Eye (tissue), 1 donor: ENCODE data around the gene NLE1.
"Not testable (repeated sequence)": the region's sequence is repeated elsewhere in the genome, so short reads cannot be mapped to it uniquely, and the experiment has no call there.

Experiments
- DNase-seq: peaks from one replicate; pipeline ENCODE4 v3.0.0-alpha.2; 2015

Gene NLE1

DNA sequence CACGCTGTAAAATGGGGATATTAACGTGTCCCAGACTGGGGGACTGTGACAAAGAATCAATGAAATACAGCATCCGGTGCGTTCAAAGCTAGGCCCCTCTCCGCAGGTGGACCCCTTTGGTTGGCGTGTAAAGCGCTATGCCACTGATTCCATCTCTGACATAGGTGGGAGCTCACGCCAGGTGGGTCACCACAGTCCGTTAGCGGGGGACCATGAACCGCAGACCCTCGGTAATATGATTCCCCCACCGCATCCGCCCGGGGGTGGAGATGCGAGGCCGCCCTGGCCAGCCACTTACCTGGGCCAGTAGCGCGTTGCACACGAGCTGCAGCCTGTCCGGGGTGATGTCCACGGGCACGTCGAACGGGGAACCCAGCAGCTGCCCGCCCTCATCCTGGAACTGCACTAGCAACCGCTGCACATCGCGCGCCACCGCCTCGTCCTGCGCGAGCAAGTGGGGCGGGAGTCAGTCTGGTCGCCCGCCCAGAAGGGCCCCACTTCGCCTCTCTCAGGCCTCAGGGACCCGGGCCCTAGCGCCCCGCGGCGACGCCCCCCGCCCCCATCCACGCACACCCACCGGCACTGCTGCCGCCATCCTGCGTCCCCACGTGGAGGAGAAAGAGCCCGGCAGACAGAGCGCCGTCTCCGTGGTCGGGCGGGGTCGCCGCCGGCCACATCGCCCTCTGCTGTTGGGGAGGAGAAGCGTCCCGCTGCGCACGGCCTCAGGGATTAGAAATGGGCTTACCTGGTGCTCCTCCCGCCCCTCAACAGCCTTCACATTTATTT, at the start of gene NLE1:
NLE1 (minus strand) TSS at position 623 of the 786 bp plus-strand sequence; CDS start at position 595, 28 bp downstream.
- DNase-seq = peak; percentile 87

DNA sequence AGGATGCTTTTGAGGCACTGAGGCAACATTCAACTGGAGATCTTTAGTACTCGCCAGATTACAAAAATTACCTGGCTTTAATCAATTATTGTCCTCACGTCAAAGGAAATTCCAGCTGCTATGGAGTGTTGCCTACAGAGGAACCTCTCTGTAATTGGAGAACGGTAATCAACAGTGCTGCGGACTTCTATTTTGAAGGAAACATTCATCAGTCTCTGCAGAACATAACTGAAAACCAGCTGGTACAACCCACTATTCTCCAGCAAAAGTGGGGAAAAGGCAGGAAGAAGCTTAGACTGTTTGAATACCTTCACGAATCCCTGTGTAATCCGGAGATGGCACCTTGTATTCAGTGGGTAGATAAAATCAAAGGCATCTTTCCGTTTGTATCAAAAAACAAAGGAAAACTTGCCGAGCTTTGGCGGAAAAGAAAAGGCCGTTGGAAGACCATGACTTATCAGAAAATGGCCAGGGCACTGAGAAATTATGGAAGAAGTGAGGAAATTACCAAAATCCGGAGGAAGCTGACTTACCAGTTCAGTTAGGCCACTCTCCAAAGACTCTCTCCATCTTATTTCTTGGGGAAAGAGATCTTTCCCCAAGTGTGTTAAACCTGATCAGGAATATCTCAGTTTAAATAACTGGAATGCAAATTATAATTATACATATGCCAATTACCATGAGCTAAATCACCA, 49.0 kb upstream of the NLE1 start:
- no peak for DNase-seq

- no peak for DNase-seq
Measured at GRCh38 chr17:35189291-35189690, 47.2 kb upstream of the NLE1 start.

GRCh38 chr17:35188111-35188510, 46.0 kb upstream of the NLE1 start:
- no peak for DNase-seq

GRCh38 chr17:35187481-35187880, 45.4 kb upstream of the NLE1 start:
- DNase-seq = no peak

- no peak for DNase-seq
Measured at GRCh38 chr17:35185849-35186248, 43.7 kb upstream of the NLE1 start.

- no peak for DNase-seq
Measured at GRCh38 chr17:35184274-35184673, 42.2 kb upstream of the NLE1 start.

DNA sequence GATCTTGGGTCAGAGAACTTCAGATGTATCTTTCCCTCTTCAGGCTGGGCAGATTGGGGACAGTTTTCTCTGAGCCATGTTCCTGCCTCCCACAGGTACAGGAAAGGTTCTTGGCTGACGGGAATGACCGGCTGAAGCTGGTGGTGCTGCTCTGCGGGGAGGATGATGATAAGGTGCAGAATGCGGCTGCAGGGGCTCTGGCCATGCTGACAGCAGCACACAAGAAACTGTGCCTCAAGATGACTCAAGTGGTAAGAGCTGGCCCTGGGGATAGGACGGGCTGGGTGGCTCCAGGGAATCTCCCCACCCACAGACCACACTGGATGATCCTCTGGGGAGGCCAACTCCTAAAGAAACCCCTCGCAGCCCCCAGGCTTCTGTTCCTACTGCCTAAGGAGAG, 41.2 kb upstream of the NLE1 start:
- no peak for DNase-seq

GRCh38 chr17:35179379-35179778, 37.3 kb upstream of the NLE1 start:
- not testable (repeated sequence) for DNase-seq

- no peak for DNase-seq
Measured at GRCh38 chr17:35176897-35177296, 34.8 kb upstream of the NLE1 start.

DNA sequence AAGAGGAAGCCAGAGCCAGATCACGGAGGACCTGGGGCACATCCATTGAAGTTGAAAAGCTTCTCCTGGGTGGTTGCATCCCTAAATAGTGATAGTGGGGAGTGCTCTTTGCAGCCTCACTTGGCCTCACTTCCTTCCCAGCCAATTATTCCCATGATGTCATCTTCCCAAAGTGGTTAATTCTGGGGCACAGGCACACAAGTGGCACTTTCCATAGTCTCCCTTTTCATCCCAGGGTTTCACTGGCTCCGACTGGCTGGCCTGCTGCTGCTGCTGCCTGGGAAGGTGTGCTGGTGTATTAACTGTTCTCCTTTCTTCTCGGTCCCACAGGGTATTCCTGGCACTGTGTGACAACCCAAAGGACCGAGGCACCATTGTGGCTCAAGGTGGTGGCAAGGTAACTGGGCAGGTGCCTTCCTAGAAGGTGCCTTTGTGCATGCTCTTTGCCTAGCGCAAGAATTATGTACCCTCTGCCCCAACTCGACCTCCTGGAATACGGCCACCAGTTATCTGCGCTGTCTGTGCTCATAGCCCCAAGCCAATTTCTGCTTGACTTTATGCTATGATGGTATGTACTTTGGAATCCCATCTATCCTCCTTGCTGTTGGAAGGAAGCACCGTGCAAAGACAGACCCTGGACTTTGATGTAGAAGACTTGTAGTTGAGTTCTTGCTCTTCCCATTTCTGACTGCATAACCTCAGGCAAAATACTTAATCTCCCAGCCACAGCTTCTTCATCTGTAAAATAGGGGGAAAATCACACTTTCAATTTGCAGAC, 33.7 kb upstream of the NLE1 start:
- DNase-seq = no peak

GRCh38 chr17:35174835-35175334, 32.8 kb upstream of the NLE1 start:
- no peak for DNase-seq

- not testable (repeated sequence) for DNase-seq
Measured at GRCh38 chr17:35172321-35172720, 30.2 kb upstream of the NLE1 start.

- no peak for DNase-seq
Measured at GRCh38 chr17:35171834-35172233, 29.7 kb upstream of the NLE1 start.

GRCh38 chr17:35170968-35171771, 29.1 kb upstream of the NLE1 start:
- peak; percentile 21 for DNase-seq

GRCh38 chr17:35169835-35170363, 27.8 kb upstream of the NLE1 start:
- DNase-seq = no peak

DNA sequence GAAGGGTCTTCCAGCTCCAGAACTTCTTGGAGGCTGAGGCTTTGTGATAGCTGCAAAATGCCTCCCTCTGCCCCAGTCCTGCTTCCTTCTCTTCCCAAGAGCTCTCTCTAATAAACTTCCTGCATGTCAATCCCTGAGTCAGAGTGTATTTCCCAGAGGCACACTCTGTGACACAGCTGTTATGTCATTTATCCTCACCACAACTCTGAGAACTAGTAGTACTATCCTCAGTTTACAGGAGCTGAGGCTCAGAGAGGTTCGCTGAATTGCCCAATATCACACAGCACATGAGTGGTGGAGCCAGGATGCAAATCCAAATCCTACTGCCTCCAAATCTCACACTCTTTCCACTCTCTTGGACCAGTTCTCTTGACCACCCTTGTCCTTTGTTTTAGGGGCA, 25.6 kb upstream of the NLE1 start:
- no peak for DNase-seq

GRCh38 chr17:35167046-35167445, 24.9 kb upstream of the NLE1 start:
- no peak for DNase-seq

GRCh38 chr17:35166526-35166925, 24.4 kb upstream of the NLE1 start:
- DNase-seq = no peak

DNA sequence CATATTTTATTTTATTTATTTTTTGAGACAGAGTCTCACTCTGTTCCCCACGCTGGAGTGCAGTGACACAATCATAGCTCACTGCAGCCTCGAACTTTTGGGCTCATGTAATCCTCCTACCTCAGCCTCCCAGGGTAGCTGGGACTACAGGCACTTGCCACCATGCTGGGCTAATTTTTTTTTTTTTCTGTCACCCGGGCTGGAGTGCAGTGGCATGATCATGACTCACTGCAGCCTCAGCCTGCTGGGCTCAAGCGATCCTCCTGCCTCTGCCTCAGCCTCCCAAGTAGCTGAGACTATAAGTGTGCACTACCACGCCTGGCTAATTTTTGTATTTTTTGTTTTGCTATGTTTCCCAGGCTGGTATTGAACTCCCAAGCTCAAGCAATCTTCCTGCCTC, 22.6 kb upstream of the NLE1 start:
- DNase-seq = no peak

- no peak for DNase-seq
Measured at GRCh38 chr17:35163886-35164285, 21.8 kb upstream of the NLE1 start.

DNA sequence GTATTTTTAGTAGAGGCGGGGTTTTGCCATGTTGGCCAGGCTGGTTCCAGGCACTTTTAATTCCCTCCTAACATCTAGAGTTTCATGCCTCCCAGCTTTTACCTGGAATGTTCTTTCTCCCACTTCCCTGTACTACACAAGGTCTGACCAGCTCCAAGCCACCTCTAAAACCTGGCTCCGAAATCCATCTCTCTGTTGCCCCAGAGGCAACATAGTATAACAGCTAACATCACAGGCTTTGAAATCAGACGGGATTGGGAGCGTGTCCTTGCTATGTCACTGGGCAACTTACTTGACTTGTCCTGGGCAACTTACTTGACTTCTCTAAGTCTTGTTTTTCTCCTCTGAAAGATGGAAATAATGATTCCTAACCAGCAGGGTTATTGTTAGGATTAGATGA, 20.7 kb upstream of the NLE1 start:
- DNase-seq = no peak
